Effector CD4-positive, alpha-beta T cell (primary cell): ENCODE measurements around the gene UVRAG.

Source experiments
- DNase-seq: peaks from one replicate; pipeline ENCODE4 v3.0.0-alpha.2; 2020

The UVRAG gene

GRCh38 chr11:76124905-76125770 is 310.1 kb downstream of the UVRAG start:
- DNase-seq, result no peak

- no peak for DNase-seq
These were observed 314.7 kb downstream of the UVRAG start for GRCh38 chr11:76129729-76130128.

- DNase-seq, result no peak
These were observed 316.1 kb downstream of the UVRAG start for GRCh38 chr11:76131142-76131541.

DNA sequence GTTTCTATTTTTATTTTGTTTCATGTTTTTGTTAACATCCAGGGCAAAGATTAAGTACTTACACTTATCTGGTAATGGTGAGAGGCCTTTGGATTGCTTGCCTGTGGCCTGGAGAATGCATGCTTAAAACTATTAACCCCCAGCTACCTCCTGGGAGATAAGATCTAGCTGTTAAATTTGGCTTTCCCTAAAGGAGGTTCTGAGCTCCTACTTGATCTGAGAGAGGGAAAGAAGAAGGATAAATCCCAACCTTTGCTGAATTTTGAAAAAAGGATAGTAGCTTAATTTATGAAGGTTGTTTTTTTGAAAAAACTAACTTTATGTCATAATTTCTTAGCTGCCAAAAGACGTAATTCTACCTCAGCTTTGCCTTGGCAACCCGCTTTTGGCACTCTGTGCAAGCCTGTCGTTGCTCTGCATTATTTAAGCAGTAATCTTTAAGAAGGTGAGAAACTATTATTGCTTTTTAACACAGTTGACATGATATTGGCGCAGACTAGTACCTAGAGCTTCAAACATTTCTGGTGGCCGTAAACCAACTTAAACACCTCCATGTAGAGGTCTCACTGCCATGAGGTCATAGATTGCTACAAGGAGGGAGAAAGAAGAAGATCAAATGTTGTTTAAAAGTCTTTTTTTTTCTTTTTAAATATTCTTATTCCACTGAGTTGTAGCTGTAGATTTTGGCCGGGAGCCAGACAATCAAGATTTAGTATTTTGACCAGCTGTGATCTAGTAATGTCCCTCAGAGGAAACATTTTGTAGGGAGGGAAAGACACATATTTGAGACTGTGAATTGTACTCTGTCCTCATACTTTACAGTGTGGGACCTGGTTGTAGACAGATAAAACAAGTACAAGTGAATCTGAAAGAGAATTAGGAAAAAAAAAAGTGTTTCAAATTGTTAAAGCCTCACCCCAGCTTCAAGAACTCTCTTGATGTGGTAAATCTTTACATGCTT is 316.9 kb downstream of the UVRAG start:
- no peak for DNase-seq

GRCh38 chr11:76134239-76134638 is 319.2 kb downstream of the UVRAG start:
- no peak for DNase-seq

DNA sequence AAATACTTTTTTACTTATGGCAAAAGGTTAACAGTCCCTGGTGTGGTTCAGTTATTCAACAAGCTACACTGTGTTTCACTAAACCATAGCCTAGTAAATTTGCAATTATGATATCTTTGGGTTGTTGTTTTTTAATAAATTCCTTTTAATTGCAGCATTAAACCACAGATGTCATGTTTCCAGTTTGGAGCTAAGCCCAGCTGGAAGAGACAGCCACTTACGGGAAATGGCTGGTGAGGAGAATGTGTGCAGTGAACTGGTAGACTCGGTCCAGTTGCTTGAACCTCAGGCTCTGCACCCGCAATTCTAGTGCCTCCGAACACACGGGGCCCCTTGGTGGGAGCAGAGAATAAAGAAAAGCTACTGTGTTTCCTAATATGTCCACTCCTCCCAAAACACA is 320.5 kb downstream of the UVRAG start:
- no peak for DNase-seq

DNA sequence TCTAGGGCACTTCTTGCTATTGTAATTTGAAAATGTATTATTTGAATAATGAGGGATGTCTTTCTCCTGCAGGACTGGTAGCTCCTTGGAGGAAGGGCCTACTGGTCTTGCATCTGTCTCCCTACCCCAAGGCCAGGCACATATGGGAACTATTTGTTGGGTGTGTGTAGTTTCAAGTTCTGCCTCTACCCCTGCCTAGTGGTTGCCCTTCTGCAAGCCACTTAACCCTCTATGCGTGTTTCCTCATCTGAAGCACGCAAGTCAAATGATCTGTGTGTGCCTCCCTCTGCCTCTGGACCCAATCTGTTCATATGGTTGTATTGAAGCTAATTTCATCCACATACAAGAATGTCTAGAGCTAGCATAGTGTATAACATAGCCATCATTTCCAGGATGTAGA is 324.3 kb downstream of the UVRAG start:
- DNase-seq, result no peak

DNA sequence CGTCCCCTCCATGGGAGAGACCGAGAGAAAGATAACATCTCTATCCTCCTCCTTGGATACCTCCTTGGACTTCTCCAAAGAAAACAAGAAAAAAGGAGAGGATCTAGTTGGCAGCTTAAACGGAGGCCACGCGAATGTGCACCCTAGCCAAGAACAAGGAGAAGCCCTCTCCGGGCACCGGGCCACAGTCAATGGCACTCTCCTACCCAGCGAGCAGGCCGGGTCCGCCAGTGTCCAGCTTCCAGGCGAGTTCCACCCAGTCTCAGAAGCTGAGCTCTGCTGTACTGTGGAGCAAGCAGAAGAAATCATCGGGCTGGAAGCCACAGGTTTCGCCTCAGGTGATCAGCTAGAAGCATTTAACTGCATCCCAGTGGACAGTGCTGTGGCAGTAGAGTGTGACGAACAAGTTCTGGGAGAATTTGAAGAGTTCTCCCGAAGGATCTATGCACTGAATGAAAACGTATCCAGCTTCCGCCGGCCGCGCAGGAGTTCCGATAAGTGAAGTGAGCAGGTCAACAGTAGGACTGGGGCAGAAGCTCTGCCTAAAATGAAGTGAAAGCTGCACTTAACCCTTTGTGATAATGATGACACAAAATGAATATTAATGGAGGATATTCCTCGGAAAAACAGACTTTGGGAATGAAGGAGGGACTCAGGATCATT is 326.0 kb downstream of the UVRAG start:
- no peak for DNase-seq

GRCh38 chr11:76141901-76142588 is 327.0 kb downstream of the UVRAG start:
- no peak for DNase-seq

- no peak for DNase-seq
These were observed 328.3 kb downstream of the UVRAG start for GRCh38 chr11:76143274-76143673.

- no peak for DNase-seq
These were observed 332.2 kb downstream of the UVRAG start for GRCh38 chr11:76147106-76147740.

- no peak for DNase-seq
These were observed 333.2 kb downstream of the UVRAG start for GRCh38 chr11:76148231-76148630.

GRCh38 chr11:76148941-76149613 is 334.1 kb downstream of the UVRAG start:
- no peak for DNase-seq

DNA sequence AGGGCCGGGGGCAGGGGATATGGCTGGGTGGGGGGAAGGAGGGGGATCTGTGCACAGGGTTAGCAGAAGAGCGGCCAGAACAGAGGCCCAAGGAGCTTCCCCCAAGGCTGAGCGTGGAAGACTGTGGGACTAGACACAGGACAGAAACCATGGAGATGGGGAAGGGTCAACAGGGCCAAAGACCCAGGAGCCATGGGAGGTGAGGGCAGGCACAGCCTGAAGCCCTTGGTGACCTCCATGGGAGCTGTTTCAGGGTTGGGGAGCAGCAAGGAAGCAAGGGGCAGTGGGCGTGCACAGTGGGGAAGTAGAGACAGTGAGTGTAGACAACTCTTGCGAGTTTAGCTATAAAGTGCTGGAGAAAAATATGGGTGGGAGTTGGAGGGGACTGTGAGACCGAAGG is 334.7 kb downstream of the UVRAG start:
- no peak for DNase-seq

GRCh38 chr11:76150141-76150540 is 335.1 kb downstream of the UVRAG start:
- no peak for DNase-seq

DNA sequence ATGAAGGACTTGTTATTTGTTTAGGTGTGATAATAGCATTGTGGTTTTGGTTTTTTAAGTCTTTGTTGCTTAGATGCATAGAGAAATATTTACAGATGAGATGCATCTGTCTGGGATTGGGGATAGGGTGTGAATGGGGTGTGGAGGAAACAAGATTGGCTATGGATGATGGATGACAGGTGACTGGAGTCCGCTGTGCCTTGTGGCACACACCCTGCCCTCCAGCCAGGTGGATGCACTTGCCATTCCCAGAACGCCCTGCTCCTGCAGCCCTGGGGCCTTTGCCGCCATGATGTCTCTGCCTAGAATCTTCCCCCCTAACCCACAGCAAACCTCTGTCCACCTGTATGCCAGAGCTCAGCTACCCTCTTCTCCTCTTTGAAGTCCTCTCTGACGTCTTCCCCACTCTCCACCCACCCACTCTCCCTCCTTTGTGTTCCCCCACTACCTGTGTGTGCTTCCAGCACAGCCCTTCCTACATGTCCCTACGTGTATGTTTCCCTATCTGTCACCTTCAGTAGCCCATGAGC is 336.6 kb downstream of the UVRAG start:
- DNase-seq, result no peak

DNA sequence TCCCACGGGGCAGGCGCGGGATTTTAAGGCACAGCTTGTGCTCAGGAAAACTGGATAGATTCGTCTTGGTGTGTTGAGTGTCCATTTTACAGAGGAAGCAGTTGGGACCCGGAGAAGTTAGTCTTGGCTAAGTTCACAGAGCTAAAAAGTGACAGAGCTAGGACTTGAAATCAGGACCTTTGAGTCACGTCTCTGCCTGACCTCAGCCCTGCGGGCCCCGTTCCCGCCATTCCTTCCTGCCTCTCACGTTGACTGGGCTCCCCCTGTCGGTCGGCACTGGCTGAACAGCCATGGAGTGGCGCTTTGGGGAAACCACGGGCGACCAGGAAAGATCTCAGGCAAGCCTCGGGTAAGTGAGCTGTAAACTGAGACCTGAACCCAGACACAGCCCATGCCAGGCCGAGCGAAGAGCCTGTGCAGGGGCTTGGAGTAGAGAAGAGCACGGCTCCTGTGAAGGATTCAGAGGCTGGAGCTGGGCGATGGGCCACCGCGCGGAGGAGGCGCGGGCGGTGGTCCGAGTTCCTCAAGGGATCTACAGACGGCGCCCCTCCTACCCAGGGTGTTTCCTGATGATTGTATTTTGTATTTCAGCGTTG is 337.2 kb downstream of the UVRAG start:
- DNase-seq, result peak; percentile 71

DNA sequence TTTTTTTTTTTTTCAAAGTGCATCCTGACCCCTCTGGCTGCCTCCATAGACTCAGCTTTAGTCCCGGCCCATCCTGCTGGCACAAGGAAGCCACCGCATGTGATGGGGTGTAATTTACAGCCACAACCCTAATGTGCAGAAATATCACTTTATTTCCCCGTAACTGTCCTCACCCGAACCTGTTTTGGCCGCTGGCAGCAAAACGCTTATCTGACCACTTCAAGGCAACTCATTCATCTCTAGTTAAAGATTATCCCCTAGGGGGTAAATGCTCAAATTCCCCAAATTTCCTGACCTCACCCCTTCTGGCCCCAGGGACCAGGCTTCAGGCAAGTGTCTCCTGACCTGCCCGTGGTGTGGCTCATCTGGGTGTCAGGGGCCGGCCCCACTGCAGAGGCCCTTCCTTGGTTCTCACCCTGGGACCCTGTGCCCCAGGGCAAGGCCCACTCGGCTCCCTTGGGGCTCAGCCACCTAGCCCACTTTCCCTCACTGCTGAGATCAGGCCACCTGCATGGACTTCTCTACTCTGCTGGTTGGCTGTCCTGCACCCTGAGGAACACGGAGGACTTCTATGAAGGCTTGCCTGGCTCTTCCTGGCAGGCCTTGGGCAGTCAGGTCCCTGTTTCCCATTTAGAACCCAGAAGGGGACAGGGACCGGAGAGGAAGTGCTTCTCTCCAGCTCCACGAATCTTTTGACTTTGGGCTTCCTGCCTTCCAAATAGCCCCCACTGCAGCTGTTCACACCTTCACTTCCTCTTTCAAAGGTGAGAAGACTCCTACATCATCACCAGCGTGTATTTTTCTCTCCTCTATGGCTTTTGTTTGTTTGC is 337.9 kb downstream of the UVRAG start:
- DNase-seq, result no peak

- DNase-seq, result no peak
These were observed 338.5 kb downstream of the UVRAG start for GRCh38 chr11:76153571-76153923.
